SK-N-SH treated with all-trans-retinoic acid at 6 μM for 48 hours (cell line): Measurements from ENCODE around the gene THADA.

Source experiments
- ATAC-seq: fragments of 200-7000 bp; cut with Tn5 transposase; 3 replicates; pipeline ENCODE4 v1.9.1; 2020; ENCODE audit warnings: mild to moderate bottlenecking, moderate library complexity
- ARNTL ChIP-seq: fragments of 450-650 bp; formaldehyde crosslinking; IDR thresholded peaks from 2 replicates; pipeline ENCODE4 v1.5.0; 2020; ENCODE audit warnings: low read depth, mild to moderate bottlenecking, moderate library complexity, borderline replicate concordance
- BACH2 ChIP-seq: fragments of 250-450 bp; sonication (Bioruptor Pico); IDR thresholded peaks from 2 replicates; pipeline ENCODE4 v1.9.0; 2021; ENCODE audit warnings: mild to moderate bottlenecking, borderline replicate concordance
- CSDC2 ChIP-seq: fragments of 250-450 bp; sonication (Bioruptor Pico); IDR thresholded peaks from 2 replicates; pipeline ENCODE4 v1.5.0; 2020; ENCODE audit warnings: mild to moderate bottlenecking, moderate library complexity
- CSRNP3 ChIP-seq: fragments of 250-450 bp; sonication (Bioruptor Pico); IDR thresholded peaks from 2 replicates; pipeline ENCODE4 v1.5.1; 2021; ENCODE audit warnings: mild to moderate bottlenecking, moderate library complexity
- ESRRG ChIP-seq: fragments of 250-450 bp; sonication (Bioruptor Pico); IDR thresholded peaks from 2 replicates; pipeline ENCODE4 v1.6.1; 2021; ENCODE audit warnings: mild to moderate bottlenecking
- GLIS3 ChIP-seq: fragments of 250-450 bp; sonication (Bioruptor Pico); IDR thresholded peaks from 2 replicates; pipeline ENCODE4 v1.5.0; 2020; ENCODE audit warnings: mild to moderate bottlenecking, moderate library complexity
- ISL1 ChIP-seq: fragments of 250-450 bp; sonication (Bioruptor Pico); IDR thresholded peaks from 2 replicates; pipeline ENCODE4 v2.1.2; 2022; ENCODE audit warnings: mild to moderate bottlenecking, moderate library complexity
- OSR1 ChIP-seq: fragments of 250-450 bp; sonication (Bioruptor Pico); IDR thresholded peaks from 2 replicates; pipeline ENCODE4 v1.8.0; 2022; ENCODE audit warnings: moderate library complexity, mild to moderate bottlenecking, inconsistent platforms
- PATZ1 ChIP-seq: fragments of 250-450 bp; sonication (Bioruptor Pico); IDR thresholded peaks from 2 replicates; pipeline ENCODE4 v1.8.0; 2020; ENCODE audit warnings: mild to moderate bottlenecking, moderate library complexity, borderline replicate concordance
- POU6F1 ChIP-seq: fragments of 250-450 bp; sonication (Bioruptor Pico); IDR thresholded peaks from 2 replicates; pipeline ENCODE4 v1.8.0; 2021; ENCODE audit warnings: low read depth, mild to moderate bottlenecking, moderate library complexity, borderline replicate concordance
- RARB ChIP-seq: fragments of 250-450 bp; sonication (Bioruptor Pico); IDR thresholded peaks from 2 replicates; pipeline ENCODE4 v1.8.0; 2021; ENCODE audit warnings: mild to moderate bottlenecking, moderate library complexity
- SNAI2 ChIP-seq: fragments of 250-450 bp; sonication (Bioruptor Pico); IDR thresholded peaks from 2 replicates; pipeline ENCODE4 v1.5.0; 2020; ENCODE audit warnings: mild to moderate bottlenecking, moderate library complexity
- TCF4 ChIP-seq: fragments of 250-450 bp; sonication (Bioruptor Pico); IDR thresholded peaks from 2 replicates; pipeline ENCODE4 v1.8.0; 2021; ENCODE audit warnings: mild to moderate bottlenecking, moderate library complexity, borderline replicate concordance
- ZC3H10 ChIP-seq: fragments of 250-450 bp; sonication (Bioruptor Pico); IDR thresholded peaks from 2 replicates; pipeline ENCODE4 v1.5.1; 2021; ENCODE audit warnings: mild to moderate bottlenecking, moderate library complexity
- ZFP3 ChIP-seq: fragments of 250-450 bp; sonication (Bioruptor Pico); IDR thresholded peaks from 2 replicates; pipeline ENCODE4 v1.5.0; 2020; ENCODE audit warnings: mild to moderate bottlenecking, moderate library complexity
- ZFP30 ChIP-seq: fragments of 450-650 bp; formaldehyde crosslinking; IDR thresholded peaks from 2 replicates; pipeline ENCODE4 v1.5.0; 2022; ENCODE audit warnings: mild to moderate bottlenecking, moderate library complexity
- ZNF70 ChIP-seq: fragments of 450-650 bp; formaldehyde crosslinking; IDR thresholded peaks from 2 replicates; pipeline ENCODE4 v1.5.0; 2020; ENCODE audit warnings: mild to moderate bottlenecking, moderate library complexity
- ZNF8 ChIP-seq: fragments of 450-650 bp; formaldehyde crosslinking; IDR thresholded peaks from 2 replicates; pipeline ENCODE4 v1.5.0; 2020; ENCODE audit warnings: mild to moderate bottlenecking, moderate library complexity
- TF ChIP-seq, protein P1 (sequence below): fragments of 250-450 bp; sonication (Bioruptor Pico); IDR thresholded peaks from 2 replicates; pipeline ENCODE4 v1.5.1; 2020; ENCODE audit warnings: low read depth, mild to moderate bottlenecking, moderate library complexity
- TF ChIP-seq, protein P2 (sequence below): fragments of 250-450 bp; sonication (Bioruptor Pico); IDR thresholded peaks from 2 replicates; pipeline ENCODE4 v1.5.0; 2020; ENCODE audit warnings: mild to moderate bottlenecking, moderate library complexity

THADA gene

GRCh38 chr2:43223521-43224001, 372.3 kb downstream of the THADA start:
- no peak for ATAC-seq
- no peak for TF ChIP-seq TCF4 (CRISPR knock-in tag)
- no peak for TF ChIP-seq ZFP30 (CRISPR knock-in tag)
- no peak for TF ChIP-seq ZNF8 (CRISPR knock-in tag)
- TF ChIP-seq BACH2: no peak
- no peak for TF ChIP-seq ZFP3
- no peak for TF ChIP-seq OSR1 (CRISPR knock-in tag)
- no peak for TF ChIP-seq ISL1 (CRISPR knock-in tag)
- TF ChIP-seq CSDC2 (CRISPR knock-in tag): no peak
- TF ChIP-seq SNAI2 (CRISPR knock-in tag): no peak

- TF ChIP-seq, protein P1, sequence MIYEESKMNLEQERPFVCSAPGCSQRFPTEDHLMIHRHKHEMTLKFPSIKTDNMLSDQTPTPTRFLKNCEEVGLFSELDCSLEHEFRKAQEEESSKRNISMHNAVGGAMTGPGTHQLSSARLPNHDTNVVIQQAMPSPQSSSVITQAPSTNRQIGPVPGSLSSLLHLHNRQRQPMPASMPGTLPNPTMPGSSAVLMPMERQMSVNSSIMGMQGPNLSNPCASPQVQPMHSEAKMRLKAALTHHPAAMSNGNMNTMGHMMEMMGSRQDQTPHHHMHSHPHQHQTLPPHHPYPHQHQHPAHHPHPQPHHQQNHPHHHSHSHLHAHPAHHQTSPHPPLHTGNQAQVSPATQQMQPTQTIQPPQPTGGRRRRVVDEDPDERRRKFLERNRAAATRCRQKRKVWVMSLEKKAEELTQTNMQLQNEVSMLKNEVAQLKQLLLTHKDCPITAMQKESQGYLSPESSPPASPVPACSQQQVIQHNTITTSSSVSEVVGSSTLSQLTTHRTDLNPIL (CRISPR knock-in tag): no peak
- no peak for TF ChIP-seq CSRNP3 (CRISPR knock-in tag)
- TF ChIP-seq GLIS3: no peak
- TF ChIP-seq, protein P2, sequence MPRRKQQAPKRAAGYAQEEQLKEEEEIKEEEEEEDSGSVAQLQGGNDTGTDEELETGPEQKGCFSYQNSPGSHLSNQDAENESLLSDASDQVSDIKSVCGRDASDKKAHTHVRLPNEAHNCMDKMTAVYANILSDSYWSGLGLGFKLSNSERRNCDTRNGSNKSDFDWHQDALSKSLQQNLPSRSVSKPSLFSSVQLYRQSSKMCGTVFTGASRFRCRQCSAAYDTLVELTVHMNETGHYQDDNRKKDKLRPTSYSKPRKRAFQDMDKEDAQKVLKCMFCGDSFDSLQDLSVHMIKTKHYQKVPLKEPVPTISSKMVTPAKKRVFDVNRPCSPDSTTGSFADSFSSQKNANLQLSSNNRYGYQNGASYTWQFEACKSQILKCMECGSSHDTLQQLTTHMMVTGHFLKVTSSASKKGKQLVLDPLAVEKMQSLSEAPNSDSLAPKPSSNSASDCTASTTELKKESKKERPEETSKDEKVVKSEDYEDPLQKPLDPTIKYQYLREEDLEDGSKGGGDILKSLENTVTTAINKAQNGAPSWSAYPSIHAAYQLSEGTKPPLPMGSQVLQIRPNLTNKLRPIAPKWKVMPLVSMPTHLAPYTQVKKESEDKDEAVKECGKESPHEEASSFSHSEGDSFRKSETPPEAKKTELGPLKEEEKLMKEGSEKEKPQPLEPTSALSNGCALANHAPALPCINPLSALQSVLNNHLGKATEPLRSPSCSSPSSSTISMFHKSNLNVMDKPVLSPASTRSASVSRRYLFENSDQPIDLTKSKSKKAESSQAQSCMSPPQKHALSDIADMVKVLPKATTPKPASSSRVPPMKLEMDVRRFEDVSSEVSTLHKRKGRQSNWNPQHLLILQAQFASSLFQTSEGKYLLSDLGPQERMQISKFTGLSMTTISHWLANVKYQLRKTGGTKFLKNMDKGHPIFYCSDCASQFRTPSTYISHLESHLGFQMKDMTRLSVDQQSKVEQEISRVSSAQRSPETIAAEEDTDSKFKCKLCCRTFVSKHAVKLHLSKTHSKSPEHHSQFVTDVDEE: no peak
- TF ChIP-seq ISL1 (CRISPR knock-in tag): no peak
- no peak for TF ChIP-seq OSR1 (CRISPR knock-in tag)
- no peak for ATAC-seq
These were observed 373.1 kb downstream of the THADA start for GRCh38 chr2:43222475-43223309.

GRCh38 chr2:43221763-43222474, 373.9 kb downstream of the THADA start:
- ATAC-seq: peak; percentile 34
- TF ChIP-seq, protein P2: no peak; the same call in 1 of the 2 replicates
- TF ChIP-seq ZC3H10 (CRISPR knock-in tag): no peak
- no peak for TF ChIP-seq RARB (CRISPR knock-in tag)
- 0 out of 2 replicates have a peak, but pooled peaks have one; percentile 7 for TF ChIP-seq ARNTL (CRISPR knock-in tag)
- TF ChIP-seq GLIS3: 0 out of 2 replicates have a peak, but pooled peaks have one; percentile 7
- no peak for TF ChIP-seq OSR1 (CRISPR knock-in tag)
- TF ChIP-seq, protein P1 (CRISPR knock-in tag): no peak; the same call in 1 of the 2 replicates
- TF ChIP-seq ZFP3: no peak
- TF ChIP-seq ZNF70 (CRISPR knock-in tag): peak; percentile 77; the same call in 1 of the 2 replicates
- no peak for TF ChIP-seq POU6F1 (CRISPR knock-in tag)
- TF ChIP-seq ESRRG: peak; percentile 85; the same call in 1 of the 2 replicates
- 0 out of 2 replicates have a peak, but pooled peaks have one; percentile 13 for TF ChIP-seq PATZ1 (CRISPR knock-in tag)
- no peak; the same call in 1 of the 2 replicates for TF ChIP-seq CSRNP3 (CRISPR knock-in tag)
